GM10266 (cell line): Measurements from ENCODE around the gene RIF1.
A peak's percentile ranks its signal among the peaks of the same experiment; 100 is the strongest.

Source experiments
- DNase-seq: peaks from one replicate; pipeline ENCODE4 v3.0.0; 2012; ENCODE audit errors: extremely low spot score
- CTCF ChIP-seq: IDR thresholded peaks from 2 replicates; pipeline ENCODE4 v1.5.1; 2012; ENCODE audit warnings: mild to moderate bottlenecking, low read depth; ENCODE audit not compliant: control insufficient read depth, insufficient read depth; ENCODE audit errors: missing control alignments

Gene RIF1

GRCh38 chr2:151409601-151410484 is at the start of gene RIF1:
Gene RIF1, plus strand, starts transcription at chr2:151409902. Its CDS starts 522 bp downstream, at chr2:151410424.
- peak; percentile 44 for TF ChIP-seq CTCF
- DNase-seq = peak; percentile 84

- DNase-seq = no peak
- TF ChIP-seq CTCF = no peak
Measured at GRCh38 chr2:151361674-151362370, 47.9 kb upstream of the RIF1 start.

- peak; percentile 42 for DNase-seq
- TF ChIP-seq CTCF = no peak
Measured at GRCh38 chr2:151363709-151364108, 46.0 kb upstream of the RIF1 start.

GRCh38 chr2:151367571-151367970 is 42.1 kb upstream of the RIF1 start:
- TF ChIP-seq CTCF = no peak
- no peak for DNase-seq

- no peak for TF ChIP-seq CTCF
- peak; percentile 13 for DNase-seq
Measured at GRCh38 chr2:151374436-151374835, 35.3 kb upstream of the RIF1 start.

- TF ChIP-seq CTCF = no peak
- no peak for DNase-seq
Measured at GRCh38 chr2:151379169-151379568, 30.5 kb upstream of the RIF1 start.
